OCI-LY3 (cell line): ENCODE data around the gene CCL25.

Experiments
- H2AFZ ChIP-seq: fragments of 200-600, 300-600 bp; shearing (Covaris generic); 2 replicates; pipeline ENCODE4 v1.6.0; 2014; ENCODE audit warnings: antibody characterized with exemption, low read depth, low read length
- H3K27ac ChIP-seq: fragments of 200-600, 300-600 bp; sonication (generic); 2 replicates; pipeline ENCODE4 v1.5.1; 2014; ENCODE audit warnings: mild to moderate bottlenecking, low read length, moderate library complexity, mixed read lengths
- H3K27me3 ChIP-seq: fragments of 200-600, 300-600 bp; sonication (generic); 2 replicates; pipeline ENCODE4 v1.6.1; 2014; ENCODE audit warnings: low read depth, low read length, mixed read lengths
- H3K36me3 ChIP-seq: fragments of 200-600, 300-600 bp; sonication (generic); replicated peaks from 2 replicates; pipeline ENCODE3; 2014; ENCODE audit warnings: low read depth, low read length, mixed read lengths
- H3K4me1 ChIP-seq: fragments of 300-600, 200-600 bp; sonication (generic); 2 replicates; pipeline ENCODE4 v1.6.1; 2014; ENCODE audit warnings: low read length, mixed read lengths
- H3K4me2 ChIP-seq: fragments of 200-600, 300-600 bp; sonication (generic); 2 replicates; pipeline ENCODE4 v1.6.1; 2014; ENCODE audit warnings: low read length, mixed read lengths
- H3K4me3 ChIP-seq: fragments of 300-600, 200-600 bp; sonication (generic); 2 replicates; pipeline ENCODE4 v1.5.1; 2014; ENCODE audit warnings: antibody characterized with exemption, mild to moderate bottlenecking, low read length, moderate library complexity
- H3K79me2 ChIP-seq: fragments of 300-600, 200-600 bp; shearing (Covaris generic); 2 replicates; pipeline ENCODE4 v1.6.1; 2014; ENCODE audit warnings: mild to moderate bottlenecking, low read length, mixed read lengths
- H3K9ac ChIP-seq: fragments of 300-600, 200-600 bp; shearing (Covaris generic); 2 replicates; pipeline ENCODE4 v1.6.0; 2014; ENCODE audit warnings: mild to moderate bottlenecking, low read length, moderate library complexity
- H3K9me3 ChIP-seq: fragments of 200-600, 300-600 bp; shearing (Covaris generic); 2 replicates; pipeline ENCODE4 v1.6.1; 2014; ENCODE audit warnings: low read length, mixed read lengths; ENCODE audit not compliant: insufficient read depth
- H4K20me1 ChIP-seq: fragments of 200-600, 300-600 bp; sonication (generic); 2 replicates; pipeline ENCODE4 v1.6.1; 2016; ENCODE audit warnings: low read length, mixed read lengths; ENCODE audit not compliant: insufficient read depth
- EZH2phosphoT487 ChIP-seq: fragments of 200-600 bp; shearing (Covaris generic); IDR thresholded peaks from 2 replicates; pipeline ENCODE4 v1.6.1; 2018; ENCODE audit warnings: antibody characterized with exemption, mixed run types, low read depth
- TF ChIP-seq, protein P1 (sequence below): fragments of 200-600, 300-600 bp; sonication (generic); IDR thresholded peaks from 2 replicates; pipeline ENCODE4 v1.5.1; 2014; ENCODE audit warnings: antibody characterized with exemption, low read length, low read depth

The CCL25 gene

DNA sequence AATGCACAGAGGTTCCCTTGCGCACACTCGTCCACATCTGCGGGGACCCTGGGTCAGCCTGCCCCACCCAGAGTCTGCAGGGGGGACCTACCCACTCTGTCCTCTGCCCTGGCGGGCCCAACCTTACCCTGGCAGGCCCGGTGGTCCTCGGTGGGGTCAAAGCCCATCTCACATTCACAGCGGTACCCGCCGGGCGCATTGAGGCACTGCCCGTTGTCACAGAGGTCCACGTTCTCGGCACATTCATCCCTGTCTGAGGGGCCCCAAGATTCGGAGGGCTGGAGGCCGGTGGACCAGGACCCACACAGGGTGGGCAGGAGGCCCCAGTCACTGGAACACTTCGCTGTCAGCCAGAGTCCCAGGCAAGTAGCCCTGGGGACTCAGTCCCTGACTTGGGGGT lies 58.4 kb downstream of the CCL25 start:
- no peak for TF ChIP-seq EZH2phosphoT487
- TF ChIP-seq, protein P1, sequence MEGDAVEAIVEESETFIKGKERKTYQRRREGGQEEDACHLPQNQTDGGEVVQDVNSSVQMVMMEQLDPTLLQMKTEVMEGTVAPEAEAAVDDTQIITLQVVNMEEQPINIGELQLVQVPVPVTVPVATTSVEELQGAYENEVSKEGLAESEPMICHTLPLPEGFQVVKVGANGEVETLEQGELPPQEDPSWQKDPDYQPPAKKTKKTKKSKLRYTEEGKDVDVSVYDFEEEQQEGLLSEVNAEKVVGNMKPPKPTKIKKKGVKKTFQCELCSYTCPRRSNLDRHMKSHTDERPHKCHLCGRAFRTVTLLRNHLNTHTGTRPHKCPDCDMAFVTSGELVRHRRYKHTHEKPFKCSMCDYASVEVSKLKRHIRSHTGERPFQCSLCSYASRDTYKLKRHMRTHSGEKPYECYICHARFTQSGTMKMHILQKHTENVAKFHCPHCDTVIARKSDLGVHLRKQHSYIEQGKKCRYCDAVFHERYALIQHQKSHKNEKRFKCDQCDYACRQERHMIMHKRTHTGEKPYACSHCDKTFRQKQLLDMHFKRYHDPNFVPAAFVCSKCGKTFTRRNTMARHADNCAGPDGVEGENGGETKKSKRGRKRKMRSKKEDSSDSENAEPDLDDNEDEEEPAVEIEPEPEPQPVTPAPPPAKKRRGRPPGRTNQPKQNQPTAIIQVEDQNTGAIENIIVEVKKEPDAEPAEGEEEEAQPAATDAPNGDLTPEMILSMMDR: no peak
- Histone ChIP-seq H3K27ac (no peak overlapping the region), H3K9me3 (no peaks in the 10 kb centered on the region), H4K20me1 (no peaks in the 10 kb centered on the region), H3K36me3 (no peaks in the 10 kb centered on the region), H2AFZ (no peak overlapping the region), H3K9ac (no peak overlapping the region), H3K79me2 (no peaks in the 10 kb centered on the region), H3K4me2 (no peak overlapping the region), H3K4me3 (no peak overlapping the region), H3K4me1 (peaks cover 9% of the 10 kb centered on the region), H3K27me3 (no peaks in the 10 kb centered on the region)

DNA sequence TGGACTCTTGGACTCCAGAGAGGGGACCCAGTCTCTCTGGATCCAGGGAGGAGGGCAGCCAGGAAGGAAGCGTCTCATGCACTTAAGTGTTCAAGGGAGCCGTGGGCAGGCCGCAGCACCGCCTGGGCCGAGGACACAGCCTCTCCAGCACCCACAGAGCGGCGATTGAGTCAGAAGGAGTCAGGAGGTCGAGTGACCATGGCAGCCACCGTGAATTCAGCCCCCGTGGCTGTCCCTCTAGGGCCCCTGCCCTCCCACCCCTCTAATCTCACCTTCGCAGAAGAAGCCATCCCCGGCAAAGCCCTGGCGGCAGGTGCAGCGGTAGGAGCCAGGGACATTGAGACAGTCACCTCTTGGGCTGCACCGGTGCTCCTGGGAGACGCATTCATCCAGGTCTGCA lies 58.8 kb downstream of the CCL25 start:
- Histone ChIP-seq H3K4me1 (peaks cover 9% of the 10 kb centered on the region), H3K9ac (no peak overlapping the region), H3K9me3 (no peaks in the 10 kb centered on the region), H3K4me2 (no peak overlapping the region), H3K27ac (no peak overlapping the region), H3K79me2 (no peaks in the 10 kb centered on the region), H3K4me3 (no peak overlapping the region), H3K36me3 (no peaks in the 10 kb centered on the region), H4K20me1 (no peaks in the 10 kb centered on the region), H2AFZ (no peak overlapping the region), H3K27me3 (no peaks in the 10 kb centered on the region)
- TF ChIP-seq EZH2phosphoT487: no peak
- TF ChIP-seq, protein P1: no peak
